H1 (cell line): ENCODE data around the gene TRIM44. TPM values are rescaled to one million over a fixed set of nuclear protein-coding genes. Genes with fewer than 3 reads are reported as not detected.

Experiments
- CTCF ChIA-PET: fragments of 300-600 bp; sonication (Branson Sonifier 250); formaldehyde crosslinking; loops from one replicate; lab custom pipeline; 2021; ENCODE audit not compliant: partially characterized antibody; lab: Charles Lee
- POLR2A ChIA-PET: fragments of 300-600 bp; sonication (Branson Sonifier 250); formaldehyde crosslinking; loops from one replicate; lab custom pipeline; 2021; ENCODE audit warnings: inconsistent platforms; ENCODE audit not compliant: partially characterized antibody; lab: Charles Lee
- DNase-seq, 2 experiments: peaks; one replicate each; pipeline versions ENCODE4 v3.0.0 to v3.0.0-alpha.2; 2010 to 2022; ENCODE audit warnings: low spot score in 2 of 2, low read depth in 1 of 2, mixed read lengths in 1 of 2
- FAIRE-seq: peaks from 2 replicates; lab custom pipeline; 2011; peaks lifted over from hg19 to GRCh38; lab: Jason Lieb, UNC
- H2AFZ ChIP-seq: 2 replicates; pipeline ENCODE4 v1.8.1; 2012; ENCODE audit warnings: low read length, inconsistent platforms
- H2AK5ac ChIP-seq: 2 replicates; pipeline ENCODE4 v1.6.1; 2013; ENCODE audit warnings: low read depth, low read length
- H2BK120ac ChIP-seq: replicated peaks from 2 replicates; pipeline ENCODE3; 2013; ENCODE audit warnings: low read depth, low read length, inconsistent platforms
- H2BK12ac ChIP-seq: 2 replicates; pipeline ENCODE4 v1.6.1; 2013; ENCODE audit warnings: low read depth, low read length
- H2BK15ac ChIP-seq: 2 replicates; pipeline ENCODE4 v1.6.1; 2013; ENCODE audit warnings: low read length
- H2BK20ac ChIP-seq: 2 replicates; pipeline ENCODE4 v1.6.1; 2013; ENCODE audit warnings: low read length
- H2BK5ac ChIP-seq: 2 replicates; pipeline ENCODE4 v1.6.1; 2013; ENCODE audit warnings: low read depth, low read length
- H3K14ac ChIP-seq: 2 replicates; pipeline ENCODE4 v1.6.1; 2013; ENCODE audit warnings: inconsistent platforms; ENCODE audit not compliant: insufficient read length
- H3K18ac ChIP-seq: 2 replicates; pipeline ENCODE4 v1.6.1; 2013; ENCODE audit warnings: low read length; ENCODE audit errors: extremely low read depth
- H3K23ac ChIP-seq: 2 replicates; pipeline ENCODE4 v1.6.1; 2013; ENCODE audit warnings: inconsistent platforms; ENCODE audit not compliant: insufficient read length
- H3K23me2 ChIP-seq: 2 replicates; pipeline ENCODE4 v1.6.1; 2013; ENCODE audit warnings: low read depth, low read length
- H3K27ac ChIP-seq: 2 replicates; pipeline ENCODE4 v1.6.1; 2011; ENCODE audit warnings: low read depth, low read length, inconsistent platforms
- H3K27me3 ChIP-seq, 4 experiments: replicated peaks in 1 of 4; 1 replicate in 1 of 4; 2 replicates in 3 of 4; pipeline versions ENCODE4 v1.6.1 to v1.8.1; 2011 to 2013; ENCODE audit warnings: low read length in 3 of 4, mild to moderate bottlenecking in 3 of 4, inconsistent platforms in 2 of 4, mixed read lengths in 2 of 4, moderate library complexity in 1 of 4; ENCODE audit not compliant: control insufficient read depth in 3 of 4, insufficient read depth in 3 of 4; ENCODE audit errors: extremely low read depth in 1 of 4
- H3K36me3 ChIP-seq, 4 experiments: 2 replicates each; pipeline versions ENCODE4 v1.6.1 to v1.8.1; 2011 to 2013; ENCODE audit warnings: mild to moderate bottlenecking in 4 of 4, low read length in 3 of 4, moderate library complexity in 2 of 4, control low read depth in 1 of 4, inconsistent platforms in 1 of 4; ENCODE audit not compliant: insufficient read depth in 4 of 4, control insufficient read depth in 2 of 4
- H3K4ac ChIP-seq: replicated peaks from 2 replicates; pipeline ENCODE3; 2013; ENCODE audit warnings: low read length, low read depth, mixed read lengths, inconsistent platforms; ENCODE audit not compliant: insufficient read length
- H3K4me1 ChIP-seq, 4 experiments: replicated peaks in 1 of 4; 1 replicate in 1 of 4; 2 replicates in 3 of 4; pipeline versions ENCODE4 v1.6.1 to v1.8.1; 2011 to 2013; ENCODE audit warnings: low read length in 3 of 4, inconsistent platforms in 2 of 4, mixed read lengths in 1 of 4; ENCODE audit not compliant: insufficient read depth in 4 of 4, control insufficient read depth in 3 of 4
- H3K4me2 ChIP-seq, 2 experiments: 2 replicates each; pipeline versions ENCODE4 v1.6.1 to v1.8.1; 2011 to 2013; ENCODE audit warnings: low read depth in 2 of 2, low read length in 2 of 2, control low read depth in 1 of 2, inconsistent platforms in 1 of 2, mild to moderate bottlenecking in 1 of 2; ENCODE audit not compliant: insufficient read depth in 1 of 2
- H3K4me3 ChIP-seq, 4 experiments: fragments of 200-600, 300-600 bp in 1 of 4; sonication (generic), shearing (Covaris generic), sonication (Bioruptor Twin) in 1 of 4; 2 replicates each; pipeline versions ENCODE4 v1.5.1 to v1.8.1; 2011 to 2016; ENCODE audit warnings: low read length in 4 of 4, low read depth in 3 of 4, control low read depth in 2 of 4, inconsistent platforms in 2 of 4, mild to moderate bottlenecking in 2 of 4, mixed read lengths in 1 of 4, moderate library complexity in 1 of 4; ENCODE audit not compliant: insufficient read depth in 2 of 4; ENCODE audit errors: extremely low read depth in 1 of 4
- H3K56ac ChIP-seq: replicated peaks from 2 replicates; pipeline ENCODE3; 2013; ENCODE audit warnings: low read depth, mild to moderate bottlenecking, mixed read lengths, low read length, inconsistent platforms; ENCODE audit not compliant: insufficient read length
- H3K79me1 ChIP-seq: 2 replicates; pipeline ENCODE4 v1.6.1; 2013; ENCODE audit warnings: low read depth, low read length, control low read depth
- H3K79me2 ChIP-seq, 2 experiments: 2 replicates each; pipeline versions ENCODE4 v1.6.1 to v1.8.1; 2012 to 2013; ENCODE audit warnings: low read length in 2 of 2, mild to moderate bottlenecking in 2 of 2, inconsistent platforms in 1 of 2; ENCODE audit not compliant: insufficient read depth in 2 of 2, control insufficient read depth in 1 of 2
- H3K9ac ChIP-seq, 4 experiments: replicated peaks in 1 of 4; 1 replicate in 1 of 4; 2 replicates in 3 of 4; pipeline versions ENCODE4 v1.6.1 to v1.8.1; 2011 to 2013; ENCODE audit warnings: low read depth in 3 of 4, low read length in 3 of 4, control low read depth in 2 of 4, mild to moderate bottlenecking in 2 of 4, moderate library complexity in 2 of 4, inconsistent platforms in 1 of 4; ENCODE audit errors: extremely low read depth in 1 of 4
- H3K9me3 ChIP-seq, 2 experiments: 2 replicates each; pipeline versions ENCODE4 v1.6.1 to v1.8.1; 2012 to 2013; ENCODE audit warnings: mild to moderate bottlenecking in 2 of 2, moderate library complexity in 2 of 2, control low read depth in 1 of 2, inconsistent platforms in 1 of 2, low read depth in 1 of 2, low read length in 1 of 2, mixed read lengths in 1 of 2; ENCODE audit not compliant: insufficient read depth in 2 of 2
- H4K20me1 ChIP-seq, 2 experiments: replicated peaks in 1 of 2; 2 replicates each; pipeline versions ENCODE3 to v1.8.1; 2011 to 2013; ENCODE audit warnings: inconsistent platforms in 2 of 2, low read length in 2 of 2, mild to moderate bottlenecking in 1 of 2; ENCODE audit not compliant: insufficient read depth in 2 of 2, control insufficient read depth in 1 of 2
- H4K5ac ChIP-seq: 2 replicates; pipeline ENCODE4 v1.6.1; 2013; ENCODE audit warnings: low read length, low read depth, mixed read lengths, inconsistent platforms; ENCODE audit not compliant: insufficient read length
- H4K8ac ChIP-seq: 2 replicates; pipeline ENCODE4 v1.8.0; 2013; ENCODE audit warnings: mild to moderate bottlenecking, moderate library complexity, low read length, inconsistent platforms; ENCODE audit not compliant: insufficient read depth; ENCODE audit errors: extremely low read depth
- H4K91ac ChIP-seq: replicated peaks from 2 replicates; pipeline ENCODE3; 2013; ENCODE audit warnings: low read length, mixed read lengths, inconsistent platforms; ENCODE audit not compliant: insufficient read length
- BACH1 ChIP-seq: IDR thresholded peaks from 2 replicates; pipeline ENCODE4 v1.6.1; 2012; ENCODE audit warnings: low read length, improper control_type of control experiment
- MAFK ChIP-seq: IDR thresholded peaks from 2 replicates; pipeline ENCODE4 v1.6.1; 2012; ENCODE audit warnings: low read depth, mild to moderate bottlenecking, improper control_type of control experiment, low read length
- WGBS, 2 experiments: shearing (Covaris generic) in 1 of 2; methylation state at CpG; one replicate each; pipeline versions ENCODE4 v1.1.6 to v1.1.7; 2013 to 2015; ENCODE audit warnings: low lambda C conversion rate in 2 of 2, mixed read lengths in 2 of 2, inconsistent platforms in 1 of 2, low coverage in 1 of 2, missing lambda C conversion rate in 1 of 2; ENCODE audit not compliant: insufficient replicate concordance in 2 of 2, insufficient coverage in 1 of 2, insufficient read length in 1 of 2; ENCODE audit errors: extremely low coverage in 1 of 2, missing lambda C conversion rate in 1 of 2; 5-methylcytosine and 5-hydroxymethylcytosine counted together
- polyA plus RNA-seq, 7 experiments: library from polyadenylated mRNA; depleted of rRNA in 3 of 7; stranded (reverse) in 5 of 7; unstranded in 2 of 7; fragments of >200 nt in 5 of 7; fragments of 200-250 nt in 2 of 7; gene quantifications; 1 replicate in 5 of 7; 2 replicates in 1 of 7; 4 replicates in 1 of 7; pipeline versions ENCODE4 v1.2.1 to v1.2.3, GENCODE V29; 2011 to 2013; ENCODE audit warnings: missing spikeins in 2 of 7, mixed read lengths in 2 of 7
- total RNA-seq: library from RNA; stranded (reverse); fragmentation: NEBNext Ultra II Directional; extraction: Animal tissue kit (Norgen Biotek cat#: 25700); gene quantifications from 2 replicates; pipeline ENCODE4 v1.2.1, GENCODE V29; 2021

The TRIM44 gene
- total and polyA plus RNA-seq, 2 of the 8 experiments (the other 6 are each of a cell fraction or from before 2014, with no cell fraction given) = 13.9 to 34.4 TPM

GRCh38 chr11:35727140-35727539 lies 64.6 kb downstream of the TRIM44 start:
- Histone ChIP-seq H2BK120ac (no peak overlapping the region), H3K79me2 (no peaks in the 10 kb centered on the region), H4K91ac (no peak overlapping the region), H3K79me1 (no peaks in the 10 kb centered on the region), H3K4me2 (no peak overlapping the region), H4K8ac (no peak overlapping the region), H2AK5ac (no peak overlapping the region), H3K23me2 (no peaks in the 10 kb centered on the region; the same call in 1 of the 2 replicates), H3K23ac (no peak overlapping the region), H2AFZ (no peak overlapping the region), H3K9me3 (no peaks in the 10 kb centered on the region), H3K14ac (no peak overlapping the region), H3K4me3 (no peak overlapping the region), H2BK5ac (no peak overlapping the region), H3K9ac (no peak overlapping the region), H3K27me3 (no peaks in the 10 kb centered on the region), H2BK20ac (no peak overlapping the region), H3K56ac (no peak overlapping the region), H4K5ac (no peak overlapping the region), H3K18ac (no peak overlapping the region), H4K20me1 (no peaks in the 10 kb centered on the region), H3K36me3 (peaks cover 0 to 6% (median 0%) of the 10 kb centered on the region in 4 experiments; a peak in 3 of 8 replicates), H2BK12ac (no peak overlapping the region), H3K4me1 (no peaks in the 10 kb centered on the region), H3K27ac (no peak overlapping the region), H3K4ac (no peak overlapping the region), H2BK15ac (no peak overlapping the region)
- no peak for DNase-seq
- 72% methylated on average over 1 of the region's 1 CpG; no CpG with 5 or more reads in 1 of the 2 experiments for WGBS, 2 experiments
- FAIRE-seq = no peak
- ChIA-PET CTCF (interaction anchor here (0.6 to 1.0 kb wide), 3 partner anchors 13 to 95 kb away, joined by 3 to 4 read pairs (median 3); no protein-coding TSS in a partner anchor), POLR2A (interaction anchor here (0.6 kb wide), 1 partner anchor 41 kb away, joined by 3 read pairs; no protein-coding TSS in a partner anchor)
- TF ChIP-seq MAFK (peak; percentile 39; the same call in 1 of the 2 replicates), BACH1 (no peak)
